GM18526 (cell line): ENCODE data around the gene RPL4.

Source experiments
- POLR2A ChIP-seq: IDR thresholded peaks from 3 replicates; pipeline ENCODE4 v1.6.1; 2011; ENCODE audit not compliant: insufficient read length; ENCODE audit errors: extremely low read depth

The RPL4 gene

GRCh38 chr15:66472176-66472999, 32.3 kb downstream of the RPL4 start:
- TF ChIP-seq POLR2A = no peak

GRCh38 chr15:66462627-66463026, 42.0 kb downstream of the RPL4 start:
- TF ChIP-seq POLR2A = no peak

GRCh38 chr15:66461917-66462316, 42.7 kb downstream of the RPL4 start:
- TF ChIP-seq POLR2A = no peak

- no peak for TF ChIP-seq POLR2A
Measured at GRCh38 chr15:66459818-66460615, 44.6 kb downstream of the RPL4 start.

- no peak for TF ChIP-seq POLR2A
Measured at GRCh38 chr15:66456211-66456610, 48.4 kb downstream of the RPL4 start.

GRCh38 chr15:66454143-66454542, 50.5 kb downstream of the RPL4 start:
- no peak for TF ChIP-seq POLR2A

GRCh38 chr15:66452971-66453580, 51.6 kb downstream of the RPL4 start:
- TF ChIP-seq POLR2A = no peak

- TF ChIP-seq POLR2A = no peak
Measured at GRCh38 chr15:66452420-66452819, 52.2 kb downstream of the RPL4 start.
